Measurements from ENCODE around the gene ALX3.

Gene ALX3

DNA sequence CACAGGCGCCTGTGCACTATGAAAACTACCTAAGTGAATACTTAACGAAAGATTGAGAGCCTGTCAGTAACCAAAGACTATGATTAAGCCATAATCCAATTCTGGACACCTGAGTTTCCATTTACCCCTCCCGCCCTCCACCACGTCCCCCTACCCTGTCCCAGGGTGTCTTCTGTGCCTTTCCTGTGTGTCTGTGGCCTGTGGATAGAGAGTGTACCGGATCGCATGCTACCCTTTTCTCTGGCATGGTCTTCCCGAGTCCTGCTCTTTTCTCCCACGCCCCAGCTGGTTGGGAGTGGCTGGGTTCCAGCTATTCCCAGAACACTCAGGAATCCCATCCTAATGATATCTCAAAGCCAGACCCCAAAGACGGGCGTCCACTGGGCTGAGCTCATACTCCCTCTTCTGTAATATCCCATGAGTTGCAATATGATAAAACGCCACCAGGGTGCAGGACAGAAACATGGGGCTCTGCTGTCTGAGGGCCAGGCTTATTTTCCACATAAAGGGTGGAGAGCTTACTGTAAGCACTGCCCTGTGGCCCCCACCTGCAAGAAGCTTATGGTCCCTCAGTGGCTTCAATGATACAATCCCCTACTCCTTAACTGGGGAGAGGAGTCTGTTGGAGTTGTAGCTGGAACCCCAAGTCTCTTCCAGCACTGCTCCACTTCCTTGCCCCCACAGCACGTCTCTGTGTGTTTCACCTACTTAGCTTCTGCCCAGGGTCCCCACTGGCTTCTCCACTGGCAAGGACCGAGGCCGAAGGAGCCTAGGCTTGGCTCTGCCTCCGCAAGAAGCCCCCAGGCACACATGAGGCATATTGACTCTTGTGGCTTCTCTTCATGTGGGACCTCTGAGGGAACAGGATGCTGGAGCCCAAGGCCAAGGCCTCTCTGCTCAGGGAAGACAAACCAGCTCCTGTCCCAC, 17.6 kb upstream of the ALX3 start:
- H3F3A ChIP-seq (ENCODE audit: insufficient read depth, low read length), result no peaks in the 10 kb centered on the region
- no peaks in the 10 kb centered on the region for H4K20me1 ChIP-seq (ENCODE audit: insufficient read depth, low read length)
- no peaks in the 10 kb centered on the region for H3K36me3 ChIP-seq (ENCODE audit: insufficient read depth, low read length)
- H3K9ac ChIP-seq (ENCODE audit: low read length), result no peak overlapping the region
- peaks cover 13% of the 10 kb centered on the region for H3K27me3 ChIP-seq (ENCODE audit: insufficient read depth, low read length)
- no peak for TF ChIP-seq EZH2 (IDR thresholded peaks at IDR 0.05; ENCODE audit: borderline replicate concordance, low read length)
- TF ChIP-seq, protein P1, sequence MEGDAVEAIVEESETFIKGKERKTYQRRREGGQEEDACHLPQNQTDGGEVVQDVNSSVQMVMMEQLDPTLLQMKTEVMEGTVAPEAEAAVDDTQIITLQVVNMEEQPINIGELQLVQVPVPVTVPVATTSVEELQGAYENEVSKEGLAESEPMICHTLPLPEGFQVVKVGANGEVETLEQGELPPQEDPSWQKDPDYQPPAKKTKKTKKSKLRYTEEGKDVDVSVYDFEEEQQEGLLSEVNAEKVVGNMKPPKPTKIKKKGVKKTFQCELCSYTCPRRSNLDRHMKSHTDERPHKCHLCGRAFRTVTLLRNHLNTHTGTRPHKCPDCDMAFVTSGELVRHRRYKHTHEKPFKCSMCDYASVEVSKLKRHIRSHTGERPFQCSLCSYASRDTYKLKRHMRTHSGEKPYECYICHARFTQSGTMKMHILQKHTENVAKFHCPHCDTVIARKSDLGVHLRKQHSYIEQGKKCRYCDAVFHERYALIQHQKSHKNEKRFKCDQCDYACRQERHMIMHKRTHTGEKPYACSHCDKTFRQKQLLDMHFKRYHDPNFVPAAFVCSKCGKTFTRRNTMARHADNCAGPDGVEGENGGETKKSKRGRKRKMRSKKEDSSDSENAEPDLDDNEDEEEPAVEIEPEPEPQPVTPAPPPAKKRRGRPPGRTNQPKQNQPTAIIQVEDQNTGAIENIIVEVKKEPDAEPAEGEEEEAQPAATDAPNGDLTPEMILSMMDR (IDR thresholded peaks at IDR 0.05; ENCODE audit: low read length), result peak; percentile 63
- H3K9me3 ChIP-seq (ENCODE audit: low read length), result no peaks in the 10 kb centered on the region
- no peak overlapping the region for H3K4me3 ChIP-seq (ENCODE audit: low read depth, low read length, poor library complexity, severe bottlenecking)
- no peak overlapping the region for H3K27ac ChIP-seq (ENCODE audit: low read depth, low read length, poor library complexity, severe bottlenecking)
- H2AFZ ChIP-seq (ENCODE audit: low read length), result no peak overlapping the region
- H3K9me2 ChIP-seq (ENCODE audit: low read depth, low read length), result no peaks in the 10 kb centered on the region
- H3K4me1 ChIP-seq (ENCODE audit: insufficient read depth, low read length, severe bottlenecking), result no peaks in the 10 kb centered on the region
- no peak overlapping the region for H3K4me2 ChIP-seq (ENCODE audit: low read length)
- no peaks in the 10 kb centered on the region for H3K79me2 ChIP-seq (ENCODE audit: insufficient read depth, low read length)

DNA sequence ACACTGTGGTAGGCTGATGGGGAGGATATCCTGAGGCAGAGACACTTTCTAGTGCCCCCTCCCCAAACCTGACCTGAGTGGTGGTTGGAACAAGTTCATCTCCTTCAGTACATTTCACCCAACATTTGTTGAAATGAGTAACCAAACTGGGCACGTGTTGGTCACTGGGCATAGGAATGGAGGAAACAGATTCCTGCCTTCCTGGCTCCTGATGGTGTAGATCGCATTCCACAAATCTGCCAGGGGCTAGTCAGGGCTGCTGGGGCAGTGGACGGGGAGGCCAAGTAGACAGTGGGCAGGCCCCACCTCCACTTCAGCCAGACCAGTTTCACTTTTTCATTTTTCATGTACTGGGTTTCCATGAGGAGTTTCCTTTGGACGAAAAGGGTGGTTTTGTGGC, 16.5 kb upstream of the ALX3 start:
- Histone ChIP-seq H3K4me2 (ENCODE audit: low read length) (no peak overlapping the region), H3K79me2 (ENCODE audit: insufficient read depth, low read length) (no peaks in the 10 kb centered on the region), H3K9me2 (ENCODE audit: low read depth, low read length) (no peaks in the 10 kb centered on the region), H2AFZ (ENCODE audit: low read length) (no peak overlapping the region), H3K36me3 (ENCODE audit: insufficient read depth, low read length) (no peaks in the 10 kb centered on the region), H3K4me3 (ENCODE audit: low read depth, low read length, poor library complexity, severe bottlenecking) (no peak overlapping the region), H4K20me1 (ENCODE audit: insufficient read depth, low read length) (no peaks in the 10 kb centered on the region), H3K9me3 (ENCODE audit: low read length) (no peaks in the 10 kb centered on the region), H3F3A (ENCODE audit: insufficient read depth, low read length) (no peaks in the 10 kb centered on the region), H3K27ac (ENCODE audit: low read depth, low read length, poor library complexity, severe bottlenecking) (no peak overlapping the region), H3K4me1 (ENCODE audit: insufficient read depth, low read length, severe bottlenecking) (no peaks in the 10 kb centered on the region), H3K27me3 (ENCODE audit: insufficient read depth, low read length) (peaks cover 17% of the 10 kb centered on the region), H3K9ac (ENCODE audit: low read length) (no peak overlapping the region)
- TF ChIP-seq, protein P1 (IDR thresholded peaks at IDR 0.05; ENCODE audit: low read length), result no peak
- no peak for TF ChIP-seq EZH2 (IDR thresholded peaks at IDR 0.05; ENCODE audit: borderline replicate concordance, low read length)

DNA sequence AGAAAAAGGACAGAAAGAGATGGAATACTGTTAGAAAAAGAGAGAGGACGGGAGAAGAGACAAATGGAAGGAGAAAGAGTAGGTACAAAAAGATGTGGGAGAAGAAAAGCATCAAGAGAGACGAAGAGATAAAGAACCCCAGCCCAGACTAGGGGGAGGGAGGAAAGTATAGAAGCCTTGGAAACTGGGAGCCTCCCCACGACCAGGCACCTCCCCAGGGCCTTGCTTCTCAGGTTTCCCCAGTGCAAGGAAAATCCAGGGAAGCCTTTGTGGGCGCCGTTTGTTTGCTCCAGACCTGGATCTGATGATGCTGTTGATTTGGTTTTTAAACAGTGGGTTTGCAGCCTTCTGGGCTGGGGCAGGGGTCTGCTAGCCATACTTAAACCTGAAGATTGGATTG, 15.2 kb upstream of the ALX3 start:
- H3K9me3 ChIP-seq (ENCODE audit: low read length), result no peaks in the 10 kb centered on the region
- no peak overlapping the region for H2AFZ ChIP-seq (ENCODE audit: low read length)
- H3K9ac ChIP-seq (ENCODE audit: low read length), result no peak overlapping the region
- H3K27ac ChIP-seq (ENCODE audit: low read depth, low read length, poor library complexity, severe bottlenecking), result no peak overlapping the region
- peaks cover 17% of the 10 kb centered on the region for H3K27me3 ChIP-seq (ENCODE audit: insufficient read depth, low read length)
- H3K79me2 ChIP-seq (ENCODE audit: insufficient read depth, low read length), result no peaks in the 10 kb centered on the region
- H3K36me3 ChIP-seq (ENCODE audit: insufficient read depth, low read length), result no peaks in the 10 kb centered on the region
- no peak overlapping the region for H3K4me3 ChIP-seq (ENCODE audit: low read depth, low read length, poor library complexity, severe bottlenecking)
- no peaks in the 10 kb centered on the region for H3K4me1 ChIP-seq (ENCODE audit: insufficient read depth, low read length, severe bottlenecking)
- no peaks in the 10 kb centered on the region for H4K20me1 ChIP-seq (ENCODE audit: insufficient read depth, low read length)
- no peak overlapping the region for H3K4me2 ChIP-seq (ENCODE audit: low read length)
- H3F3A ChIP-seq (ENCODE audit: insufficient read depth, low read length), result no peaks in the 10 kb centered on the region
- no peak for TF ChIP-seq EZH2 (IDR thresholded peaks at IDR 0.05; ENCODE audit: borderline replicate concordance, low read length)
- TF ChIP-seq, protein P1 (IDR thresholded peaks at IDR 0.05; ENCODE audit: low read length), result no peak
- no peaks in the 10 kb centered on the region for H3K9me2 ChIP-seq (ENCODE audit: low read depth, low read length)

Data from OCI-LY1 (cell line).